HEK293T (cell line): ENCODE measurements around the gene GRIN2A.

Source experiments
- ARNT ChIP-seq: fragments of 450-650 bp; IDR thresholded peaks from 2 replicates; pipeline ENCODE4 v1.6.1; 2017; ENCODE audit warnings: mild to moderate bottlenecking
- BHLHE40 ChIP-seq: fragments of 450-650 bp; IDR thresholded peaks from 2 replicates; pipeline ENCODE4 v1.6.1; 2016; ENCODE audit warnings: mild to moderate bottlenecking, moderate library complexity, borderline replicate concordance
- CTBP1 ChIP-seq: fragments of 450-650 bp; IDR thresholded peaks from 2 replicates; pipeline ENCODE4 v1.6.1; 2016; ENCODE audit warnings: borderline replicate concordance
- FOXA1 ChIP-seq: fragments of 450-650 bp; IDR thresholded peaks from 2 replicates; pipeline ENCODE4 v1.6.1; 2016; ENCODE audit warnings: mild to moderate bottlenecking
- FOXK2 ChIP-seq: fragments of 450-650 bp; IDR thresholded peaks from 2 replicates; pipeline ENCODE4 v1.6.1; 2016; ENCODE audit warnings: mild to moderate bottlenecking
- FOXM1 ChIP-seq: fragments of 450-650 bp; IDR thresholded peaks from 2 replicates; pipeline ENCODE4 v1.6.1; 2017; ENCODE audit warnings: mild to moderate bottlenecking, borderline replicate concordance
- HDGF ChIP-seq: fragments of 450-650 bp; IDR thresholded peaks from 2 replicates; pipeline ENCODE4 v1.6.1; 2017; ENCODE audit warnings: antibody characterized with exemption, borderline replicate concordance
- L3MBTL2 ChIP-seq: fragments of 450-650 bp; conservative IDR thresholded peaks from 2 replicates; pipeline ENCODE4 v1.6.1; 2016; ENCODE audit warnings: mild to moderate bottlenecking
- LEF1 ChIP-seq: fragments of 450-650 bp; IDR thresholded peaks from 2 replicates; pipeline ENCODE4 v1.6.1; 2017; ENCODE audit warnings: mild to moderate bottlenecking, borderline replicate concordance
- NFRKB ChIP-seq: fragments of 450-650 bp; IDR thresholded peaks from 2 replicates; pipeline ENCODE4 v1.6.1; 2016; ENCODE audit warnings: mild to moderate bottlenecking, moderate library complexity
- SP1 ChIP-seq: fragments of 450-650 bp; IDR thresholded peaks from 2 replicates; pipeline ENCODE4 v1.6.1; 2017
- SUZ12 ChIP-seq: fragments of 450-650 bp; IDR thresholded peaks from 2 replicates; pipeline ENCODE4 v1.6.1; 2016; ENCODE audit warnings: mild to moderate bottlenecking
- TARDBP ChIP-seq: fragments of 450-650 bp; IDR thresholded peaks from 2 replicates; pipeline ENCODE4 v1.6.1; 2016

DNA sequence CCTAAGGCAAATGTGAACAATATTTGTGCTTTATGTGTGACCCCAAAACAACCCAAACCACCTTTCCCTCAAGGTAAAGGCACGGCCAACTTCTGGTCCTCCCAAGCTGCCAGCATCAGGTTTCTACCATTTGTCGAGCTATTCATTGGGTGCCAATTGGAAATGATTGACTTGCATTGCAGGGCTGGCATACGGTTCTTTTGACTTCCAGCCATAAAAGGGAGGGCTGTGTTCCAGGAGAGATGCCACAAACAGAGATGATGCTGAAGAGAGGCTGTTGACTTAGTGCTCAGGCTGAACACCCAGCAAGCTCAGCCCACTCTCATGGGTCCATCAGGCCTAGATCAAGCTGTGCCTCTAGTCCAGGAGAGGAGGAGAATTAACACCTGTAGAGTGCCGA, 252.4 kb downstream of the GRIN2A start:
- no peak for TF ChIP-seq L3MBTL2
- TF ChIP-seq SP1: no peak
- TF ChIP-seq FOXA1: no peak
- no peak for TF ChIP-seq FOXK2
- TF ChIP-seq NFRKB: no peak
- no peak for TF ChIP-seq ARNT
- TF ChIP-seq HDGF: no peak
- no peak for TF ChIP-seq BHLHE40
- TF ChIP-seq TARDBP: no peak
- TF ChIP-seq LEF1: no peak
- no peak for TF ChIP-seq CTBP1
- no peak for TF ChIP-seq FOXM1
- TF ChIP-seq SUZ12: no peak
